Muscle layer of colon (tissue), 2 donors: ENCODE data around the gene TEKTIP1.

Experiments
- H3K27ac ChIP-seq: one replicate; pipeline ENCODE4 v1.7.0; 2013; ENCODE audit warnings: low read depth, mild to moderate bottlenecking, low read length, moderate library complexity
- H3K27me3 ChIP-seq, 2 donors: one replicate each; pipeline ENCODE4 v1.7.0; 2013; ENCODE audit warnings: low read length in 2 of 2, mild to moderate bottlenecking in 2 of 2; ENCODE audit not compliant: insufficient read depth in 2 of 2, control insufficient read depth in 1 of 2
- H3K36me3 ChIP-seq: one replicate; pipeline ENCODE4 v1.7.0; 2013; ENCODE audit warnings: mild to moderate bottlenecking, low read length; ENCODE audit not compliant: insufficient read depth
- H3K4me1 ChIP-seq: one replicate; pipeline ENCODE4 v1.7.0; 2013; ENCODE audit warnings: mild to moderate bottlenecking, low read length; ENCODE audit not compliant: insufficient read depth
- H3K4me3 ChIP-seq, 2 donors: one replicate each; pipeline ENCODE4 v1.7.0; 2013; ENCODE audit warnings: low read length in 2 of 2, low read depth in 1 of 2, mild to moderate bottlenecking in 1 of 2, moderate library complexity in 1 of 2
- H3K9ac ChIP-seq: one replicate; pipeline ENCODE4 v1.7.0; 2013; ENCODE audit warnings: low read length
- H3K9me3 ChIP-seq: one replicate; pipeline ENCODE4 v1.7.0; 2013; ENCODE audit warnings: mild to moderate bottlenecking, low read length
- donor health status: abdominal sarcoma.
- donor health status: Adenocarcinoma of cecum.

The TEKTIP1 gene

DNA sequence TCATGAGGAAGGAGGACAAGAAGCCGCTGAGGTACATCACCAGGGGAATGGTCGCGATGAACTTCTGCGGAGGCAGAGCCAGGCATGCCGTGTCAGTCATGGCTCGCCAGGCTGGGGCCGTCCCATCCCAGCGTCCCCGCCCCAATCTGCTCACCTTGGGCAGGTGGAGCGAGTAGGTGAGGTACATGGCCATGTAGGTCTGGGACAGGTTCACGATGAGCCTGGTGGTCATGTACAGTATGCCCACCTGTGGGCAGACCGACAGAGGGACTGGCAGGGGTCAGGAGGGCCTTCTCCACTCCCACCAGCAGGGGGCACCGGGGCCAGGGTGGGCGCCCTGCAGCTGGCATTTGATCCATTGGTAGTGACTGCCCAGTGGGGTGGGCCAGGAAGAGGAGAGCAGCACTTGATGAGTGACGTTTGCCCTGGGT lies 8.3 kb downstream of the TEKTIP1 start:
- no peak overlapping the region for H3K9ac ChIP-seq
- H3K27ac ChIP-seq = no peak overlapping the region
- H3K27me3 ChIP-seq = no peaks in the 10 kb centered on the region
- H3K36me3 ChIP-seq = peaks cover 4% of the 10 kb centered on the region
- no peaks in the 10 kb centered on the region for H3K9me3 ChIP-seq
- no peak overlapping the region for H3K4me3 ChIP-seq
- H3K4me1 ChIP-seq = no peaks in the 10 kb centered on the region

DNA sequence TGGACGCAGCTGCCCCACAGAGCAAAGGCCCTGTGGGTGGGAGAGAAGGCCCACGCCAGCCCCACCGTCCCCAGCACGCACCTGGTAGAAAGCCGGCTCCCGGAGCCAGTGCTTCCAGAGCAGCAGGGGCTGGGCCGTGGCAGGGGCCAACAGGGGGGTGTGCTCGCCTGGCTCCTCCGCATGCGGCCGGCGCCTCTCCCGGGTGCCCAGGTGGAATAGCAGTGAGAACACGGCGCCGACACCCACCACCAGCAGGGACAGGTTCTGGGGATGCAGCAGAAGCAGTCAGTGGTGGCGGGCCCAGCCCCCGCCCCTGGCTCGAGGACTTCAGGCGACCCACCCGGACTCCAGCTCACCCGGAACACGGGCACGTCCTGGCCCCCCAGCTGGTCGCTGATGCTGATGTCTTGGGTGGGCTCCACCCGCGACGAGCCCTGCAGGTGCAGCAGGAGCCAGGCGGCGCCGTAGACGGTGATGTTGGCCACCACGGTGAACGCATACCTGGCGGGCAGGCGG lies 8.9 kb downstream of the TEKTIP1 start:
- peaks cover 4% of the 10 kb centered on the region for H3K36me3 ChIP-seq
- H3K9me3 ChIP-seq = no peaks in the 10 kb centered on the region
- H3K9ac ChIP-seq = no peak overlapping the region
- H3K27me3 ChIP-seq = no peaks in the 10 kb centered on the region
- H3K27ac ChIP-seq = no peak overlapping the region
- no peaks in the 10 kb centered on the region for H3K4me1 ChIP-seq
- no peak overlapping the region for H3K4me3 ChIP-seq

DNA sequence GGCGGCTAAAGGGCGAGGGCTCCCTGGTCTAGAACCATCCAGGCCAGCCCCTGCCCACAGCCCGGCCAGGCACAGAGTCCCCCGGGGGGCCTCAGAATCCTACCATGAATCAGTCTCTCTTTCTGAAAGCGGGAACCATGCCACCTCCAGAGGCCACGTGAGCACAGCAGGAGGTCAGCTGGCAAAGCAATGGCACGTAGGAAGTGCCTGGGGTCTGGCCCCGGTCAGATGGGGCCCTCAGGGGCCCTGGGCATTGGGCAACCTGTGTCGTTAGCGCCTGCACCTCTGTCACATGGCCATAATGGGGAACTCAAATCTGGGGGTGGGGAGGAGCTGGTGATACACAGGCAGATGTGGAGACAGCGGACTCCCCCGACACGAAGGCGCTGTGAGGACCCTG lies 9.6 kb downstream of the TEKTIP1 start:
- Histone ChIP-seq H3K4me1 (no peaks in the 10 kb centered on the region), H3K4me3 (no peak overlapping the region), H3K27me3 (no peaks in the 10 kb centered on the region), H3K36me3 (peaks cover 4% of the 10 kb centered on the region), H3K27ac (no peak overlapping the region), H3K9me3 (no peaks in the 10 kb centered on the region), H3K9ac (no peak overlapping the region)

DNA sequence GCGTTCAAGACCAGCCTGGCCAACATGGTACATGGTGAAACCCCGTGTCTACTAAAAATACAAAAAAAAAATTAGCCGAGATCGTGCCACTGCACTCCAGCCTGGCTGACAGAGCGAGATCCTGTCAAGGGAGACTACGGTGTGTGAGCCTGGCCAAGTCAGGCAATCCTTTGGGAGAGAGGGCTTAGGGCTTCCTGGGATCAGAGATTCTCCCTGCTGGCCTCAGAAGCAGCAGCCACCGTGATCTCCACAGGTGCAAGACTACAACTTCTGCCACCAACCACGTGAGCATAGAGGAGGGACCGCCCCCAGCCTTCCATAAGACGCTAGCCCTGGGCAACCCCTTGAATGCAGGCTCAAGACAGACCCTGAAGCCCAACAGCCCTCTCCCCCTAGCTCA lies 10.8 kb downstream of the TEKTIP1 start:
- peaks cover 4% of the 10 kb centered on the region for H3K36me3 ChIP-seq
- H3K27ac ChIP-seq = no peak overlapping the region
- no peak overlapping the region for H3K4me3 ChIP-seq
- H3K4me1 ChIP-seq = peaks cover 4% of the 10 kb centered on the region
- H3K9ac ChIP-seq = no peak overlapping the region
- no peaks in the 10 kb centered on the region for H3K27me3 ChIP-seq
- H3K9me3 ChIP-seq = no peaks in the 10 kb centered on the region

DNA sequence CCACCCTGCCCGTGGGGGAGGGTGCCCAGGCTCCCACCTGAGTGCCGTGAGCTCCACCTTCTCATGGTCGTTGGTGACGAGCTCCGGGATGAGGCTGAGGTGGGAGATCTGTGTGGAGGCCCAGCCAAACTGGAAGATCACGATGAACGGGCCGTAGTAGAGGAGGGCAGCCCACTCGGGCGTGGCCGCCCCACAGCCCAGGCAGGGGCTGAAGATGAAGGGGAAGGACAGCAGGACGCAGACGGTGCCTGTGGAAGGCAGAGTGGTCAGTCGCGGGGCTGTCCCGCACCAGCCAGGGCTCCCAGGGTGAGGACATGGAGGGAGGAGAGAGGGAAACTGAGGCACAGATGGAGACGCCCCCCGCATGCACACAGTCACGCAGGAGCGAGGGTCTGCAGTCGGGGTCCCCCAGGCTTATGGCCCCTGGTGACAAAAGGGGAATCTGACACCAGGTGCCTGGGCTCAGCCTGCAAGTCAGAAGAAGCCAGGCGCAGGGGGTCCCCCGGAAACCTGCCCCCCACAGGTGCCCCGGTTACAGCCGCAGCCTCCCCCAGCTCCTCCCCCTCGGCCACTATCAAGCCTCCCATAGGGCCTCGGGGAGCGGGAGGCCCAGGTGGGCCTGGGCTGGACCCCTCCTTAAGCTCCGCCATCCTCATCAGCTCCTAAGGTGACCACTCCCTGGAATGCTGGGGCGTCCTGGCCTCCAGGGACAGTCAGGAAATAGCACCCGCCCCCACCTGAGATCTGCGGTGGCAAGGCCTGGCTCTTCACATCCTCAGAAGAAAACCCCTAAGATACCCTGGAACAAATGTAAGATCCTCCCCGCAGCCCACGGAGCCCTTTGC lies 12.2 kb downstream of the TEKTIP1 start:
- Histone ChIP-seq H3K9me3 (no peaks in the 10 kb centered on the region), H3K27me3 (no peaks in the 10 kb centered on the region), H3K4me1 (peaks cover 14% of the 10 kb centered on the region), H3K9ac (no peak overlapping the region), H3K27ac (no peak overlapping the region), H3K36me3 (peaks cover 4% of the 10 kb centered on the region), H3K4me3 (no peak overlapping the region)

DNA sequence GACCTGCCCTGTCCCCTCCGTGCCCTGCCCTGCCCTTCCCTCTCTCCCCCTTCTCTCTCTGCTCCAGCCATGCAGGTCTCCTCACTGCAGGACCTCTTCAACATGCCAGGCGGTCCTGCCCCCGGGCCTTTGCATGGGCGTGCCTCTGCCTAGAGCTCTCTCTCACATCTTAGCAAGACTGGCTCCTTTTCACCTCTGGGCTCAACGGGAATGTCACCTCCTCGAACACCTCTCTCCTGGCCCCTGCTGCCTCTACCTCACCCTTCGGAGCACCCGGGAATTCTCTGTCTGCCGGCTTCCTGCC lies 12.8 kb downstream of the TEKTIP1 start:
- Histone ChIP-seq H3K36me3 (peaks cover 4% of the 10 kb centered on the region), H3K9ac (no peak overlapping the region), H3K9me3 (no peaks in the 10 kb centered on the region), H3K27me3 (no peaks in the 10 kb centered on the region), H3K27ac (no peak overlapping the region), H3K4me1 (peaks cover 20% of the 10 kb centered on the region), H3K4me3 (no peak overlapping the region)

DNA sequence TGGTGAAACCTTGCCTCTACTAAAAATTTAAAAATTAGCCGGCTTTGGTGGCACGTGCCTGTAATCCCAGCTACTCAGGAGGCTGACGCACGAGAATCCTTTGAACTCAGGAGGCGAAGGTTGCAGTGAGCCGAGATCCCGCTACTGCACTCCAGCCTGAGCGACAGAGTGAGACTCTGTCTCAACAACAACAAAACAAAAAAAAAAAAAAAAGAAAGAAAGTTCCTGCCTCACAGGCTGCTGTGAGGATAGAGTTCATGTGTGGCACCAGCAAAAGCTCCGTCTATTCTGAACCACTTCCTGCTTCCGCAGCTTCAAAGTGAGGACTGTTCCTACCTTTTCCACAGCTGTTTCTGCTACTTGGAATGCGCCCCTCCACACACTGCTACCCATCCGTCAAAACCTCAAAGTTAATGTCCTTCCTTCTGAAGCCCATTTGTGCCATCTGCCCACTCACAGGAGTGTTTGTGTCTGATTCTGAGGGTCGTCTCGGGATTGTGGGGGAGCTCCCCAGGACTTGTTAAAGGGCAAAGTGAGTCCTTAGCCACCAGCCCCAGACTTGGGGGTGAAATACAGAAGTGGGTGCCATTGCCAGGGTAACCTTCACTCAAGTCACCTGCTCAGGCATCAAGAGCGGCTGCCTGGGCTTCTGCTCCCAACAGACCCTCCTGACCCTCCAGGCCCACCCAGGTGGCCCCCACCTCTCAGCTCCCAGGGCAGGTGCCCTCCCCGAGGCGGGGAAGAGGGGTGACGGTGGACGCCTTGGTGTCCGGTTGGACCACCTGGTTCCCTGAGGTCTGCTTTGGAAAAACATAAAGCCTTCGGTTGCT lies 15.5 kb downstream of the TEKTIP1 start:
- Histone ChIP-seq H3K9me3 (no peaks in the 10 kb centered on the region), H3K27me3 (no peaks in the 10 kb centered on the region), H3K9ac (no peak overlapping the region), H3K36me3 (no peaks in the 10 kb centered on the region), H3K4me1 (peaks cover 20% of the 10 kb centered on the region), H3K4me3 (no peak overlapping the region), H3K27ac (no peak overlapping the region)

DNA sequence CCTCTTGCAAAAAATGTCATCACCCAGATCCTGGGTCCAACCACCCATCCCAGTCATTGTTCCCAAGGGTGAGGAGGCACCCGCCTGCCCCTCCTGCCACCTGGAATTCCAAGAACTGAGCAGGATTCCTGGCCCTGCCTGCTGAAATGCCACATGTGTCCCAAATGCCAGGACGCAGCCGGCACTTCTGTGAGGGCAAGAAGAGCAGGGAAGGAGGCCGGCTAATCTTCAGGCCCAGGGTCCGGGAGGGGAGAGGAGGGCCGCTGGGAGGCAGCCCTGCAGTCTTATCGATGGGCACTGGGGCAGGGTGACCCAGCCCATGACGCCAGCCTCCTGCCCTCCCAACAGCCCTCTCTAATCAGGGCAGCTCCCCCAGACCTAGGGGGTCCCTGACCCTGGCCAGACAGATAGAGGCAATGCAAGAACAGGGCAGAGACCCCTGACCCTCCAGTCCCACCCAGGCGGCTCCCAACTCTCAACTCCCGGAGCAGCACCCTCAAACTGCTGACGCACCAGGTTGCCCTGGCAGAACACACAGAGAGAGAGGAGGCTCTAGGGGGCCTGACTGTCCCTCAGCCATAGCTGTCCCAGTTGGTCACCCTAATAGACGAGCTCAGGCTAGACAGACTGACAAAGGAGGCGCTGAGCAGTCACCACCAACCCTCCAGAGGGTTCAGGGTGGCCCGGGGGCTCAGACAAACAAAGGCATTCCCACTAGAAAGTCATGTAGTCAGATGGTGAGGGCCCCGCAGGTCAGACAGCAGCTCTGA lies 16.9 kb downstream of the TEKTIP1 start:
- Histone ChIP-seq H3K9ac (peak overlapping the region; percentile 57), H3K4me3 (peak overlapping the region; percentile 84 to 91), H3K4me1 (peaks cover 20% of the 10 kb centered on the region), H3K9me3 (no peaks in the 10 kb centered on the region), H3K36me3 (no peaks in the 10 kb centered on the region), H3K27ac (no peak overlapping the region), H3K27me3 (no peaks in the 10 kb centered on the region)

DNA sequence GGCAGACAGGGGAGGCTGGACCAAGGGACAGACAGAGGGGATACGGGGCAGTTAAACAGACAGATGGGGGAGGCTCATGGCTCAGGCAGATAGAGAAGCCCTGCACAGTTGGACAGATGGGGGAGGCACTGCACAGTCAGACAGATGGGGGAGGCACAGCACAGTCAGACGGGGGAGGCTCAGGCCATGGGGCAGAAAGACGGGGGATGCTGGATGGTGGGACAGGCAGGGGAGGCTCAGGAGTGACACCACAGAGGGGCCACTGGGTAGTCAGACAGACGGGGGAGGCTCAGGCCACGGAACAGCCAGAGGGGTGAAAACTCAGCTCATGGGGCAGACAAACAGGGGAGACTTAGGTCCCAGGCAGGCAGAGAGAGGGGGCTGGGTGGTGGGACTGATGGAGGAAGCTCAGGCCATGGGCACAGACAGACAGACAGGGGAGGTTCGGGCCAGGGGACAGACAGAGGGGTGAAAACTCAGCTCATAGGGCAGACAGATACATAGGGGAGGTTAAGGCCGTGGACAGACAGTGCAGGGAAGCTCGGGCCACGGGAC lies 17.5 kb downstream of the TEKTIP1 start:
- Histone ChIP-seq H3K4me1 (peaks cover 20% of the 10 kb centered on the region), H3K27me3 (no peaks in the 10 kb centered on the region), H3K4me3 (peak overlapping the region; percentile 84 to 91), H3K36me3 (no peaks in the 10 kb centered on the region), H3K27ac (peak overlapping the region; percentile 34), H3K9me3 (no peaks in the 10 kb centered on the region), H3K9ac (peak overlapping the region; percentile 57)

DNA sequence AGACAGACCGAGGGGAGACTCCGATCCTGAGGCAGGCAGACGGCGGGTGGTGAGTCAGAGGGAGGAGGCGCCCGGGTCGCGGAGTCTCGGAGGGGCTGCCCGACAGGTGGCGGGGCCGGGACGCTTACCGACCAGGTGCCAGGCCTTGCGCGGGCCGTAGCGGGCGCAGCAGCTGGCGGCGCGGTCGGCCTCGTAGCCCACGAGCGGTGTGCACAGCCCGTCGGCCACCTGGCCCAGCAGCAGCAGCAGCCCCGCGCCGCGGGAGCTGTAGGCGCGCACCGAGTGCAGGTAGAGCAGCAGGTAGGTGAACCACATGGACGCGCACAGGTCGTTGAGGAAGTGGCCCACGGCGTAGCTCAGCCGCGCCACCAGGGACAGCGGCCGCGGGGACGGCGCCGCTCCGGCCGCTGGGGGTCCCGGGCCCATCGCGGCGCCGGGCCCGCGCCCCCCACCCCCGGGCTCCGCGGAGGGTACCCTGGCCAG lies 18.0 kb downstream of the TEKTIP1 start:
- Histone ChIP-seq H3K9me3 (no peaks in the 10 kb centered on the region), H3K27ac (peak overlapping the region; percentile 34), H3K36me3 (no peaks in the 10 kb centered on the region), H3K27me3 (no peaks in the 10 kb centered on the region), H3K4me1 (peaks cover 20% of the 10 kb centered on the region), H3K4me3 (peak overlapping the region; percentile 84 to 91), H3K9ac (peak overlapping the region; percentile 57)
